ENCODE measurements around the gene NCAPD2. TPM values are rescaled to one million over a fixed set of nuclear protein-coding genes. Genes with fewer than 3 reads are reported as not detected.

NCAPD2 gene
- 44.8 and 62.3 TPM in 2 replicates for total RNA-seq

DNA sequence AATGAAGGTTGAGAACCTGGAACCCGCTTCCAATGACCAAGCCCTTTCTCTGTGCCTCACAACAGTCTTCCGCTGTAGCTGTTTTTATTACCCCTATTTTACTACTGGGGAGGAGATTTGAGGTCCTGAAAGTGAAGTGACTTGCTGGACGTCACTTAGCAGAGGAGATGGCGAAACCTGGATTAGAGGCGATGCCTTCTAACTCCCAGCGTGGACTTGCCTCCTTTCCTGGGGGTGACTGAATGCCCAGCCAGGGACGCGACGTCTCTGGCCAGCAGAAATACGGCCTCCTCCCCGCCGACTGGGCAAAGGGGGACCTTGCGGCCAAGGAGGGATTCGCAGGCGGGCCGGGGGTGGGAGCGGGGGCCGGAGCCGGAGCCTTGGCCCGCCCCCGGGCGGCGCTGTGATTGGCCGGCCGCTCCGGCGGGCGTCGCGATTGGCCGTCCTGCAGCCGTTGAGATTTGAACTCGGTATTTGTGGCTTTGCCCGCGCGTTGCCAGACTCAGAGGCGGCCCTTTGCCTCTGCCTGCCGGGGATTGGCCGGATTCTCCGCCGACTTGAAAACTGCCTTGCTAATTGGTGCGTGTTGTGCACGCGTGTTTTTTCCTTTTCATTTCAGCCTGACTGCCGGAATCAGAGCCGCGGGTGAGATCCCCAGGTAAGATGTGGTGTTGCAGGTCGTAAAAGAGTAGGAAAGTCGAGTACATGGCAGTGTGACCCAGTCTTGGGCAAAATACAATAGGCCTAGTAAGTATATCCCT is at the start of gene NCAPD2:
NCAPD2 (plus strand) TSS at position 606 of the 761 bp plus-strand sequence. CDS start 997 bp downstream, outside the sequence.

DNA sequence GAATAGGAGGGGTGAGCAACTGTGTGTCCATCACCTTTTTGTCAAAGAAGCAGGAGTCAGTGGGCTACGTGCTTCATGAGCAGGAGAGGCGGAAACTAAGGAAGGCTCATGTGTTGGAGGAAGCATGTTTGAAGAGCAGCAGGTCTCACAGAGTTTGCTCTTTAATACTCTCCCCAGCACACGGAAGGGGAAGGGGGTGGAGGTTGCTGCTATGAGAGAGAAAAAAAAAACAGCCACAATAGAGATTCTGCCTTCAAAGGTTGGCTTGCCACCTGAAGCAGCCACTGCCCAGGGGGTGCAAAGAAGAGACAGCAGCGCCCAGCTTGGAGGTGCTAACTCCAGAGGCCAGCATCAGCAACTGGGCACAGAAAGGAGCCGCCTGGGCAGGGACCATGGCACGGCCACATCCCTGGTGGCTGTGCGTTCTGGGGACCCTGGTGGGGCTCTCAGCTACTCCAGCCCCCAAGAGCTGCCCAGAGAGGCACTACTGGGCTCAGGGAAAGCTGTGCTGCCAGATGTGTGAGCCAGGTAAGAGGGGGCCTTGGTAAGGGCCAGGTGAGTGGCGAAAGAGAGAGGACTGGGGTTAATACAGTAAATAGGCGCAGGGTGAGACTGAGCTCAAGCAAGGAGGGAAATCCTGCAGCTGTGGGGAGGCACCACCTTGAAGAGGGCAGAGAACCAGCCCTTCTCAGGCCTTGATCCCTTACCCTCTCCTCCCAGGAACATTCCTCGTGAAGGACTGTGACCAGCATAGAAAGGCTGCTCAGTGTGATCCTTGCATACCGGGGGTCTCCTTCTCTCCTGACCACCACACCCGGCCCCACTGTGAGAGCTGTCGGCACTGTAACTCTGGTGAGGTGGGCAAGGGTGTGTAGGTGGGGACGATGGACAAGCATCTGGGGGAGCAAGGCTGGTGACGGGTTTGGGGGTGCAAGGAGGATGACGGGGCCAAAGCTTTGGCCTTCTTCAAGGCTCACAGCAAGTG is 48.9 kb upstream of the NCAPD2 start, which contains the start of gene CD27:
CD27 (plus strand) TSS at position 252 of the 985 bp plus-strand sequence; CDS start at position 393, 141 bp downstream.

DNA sequence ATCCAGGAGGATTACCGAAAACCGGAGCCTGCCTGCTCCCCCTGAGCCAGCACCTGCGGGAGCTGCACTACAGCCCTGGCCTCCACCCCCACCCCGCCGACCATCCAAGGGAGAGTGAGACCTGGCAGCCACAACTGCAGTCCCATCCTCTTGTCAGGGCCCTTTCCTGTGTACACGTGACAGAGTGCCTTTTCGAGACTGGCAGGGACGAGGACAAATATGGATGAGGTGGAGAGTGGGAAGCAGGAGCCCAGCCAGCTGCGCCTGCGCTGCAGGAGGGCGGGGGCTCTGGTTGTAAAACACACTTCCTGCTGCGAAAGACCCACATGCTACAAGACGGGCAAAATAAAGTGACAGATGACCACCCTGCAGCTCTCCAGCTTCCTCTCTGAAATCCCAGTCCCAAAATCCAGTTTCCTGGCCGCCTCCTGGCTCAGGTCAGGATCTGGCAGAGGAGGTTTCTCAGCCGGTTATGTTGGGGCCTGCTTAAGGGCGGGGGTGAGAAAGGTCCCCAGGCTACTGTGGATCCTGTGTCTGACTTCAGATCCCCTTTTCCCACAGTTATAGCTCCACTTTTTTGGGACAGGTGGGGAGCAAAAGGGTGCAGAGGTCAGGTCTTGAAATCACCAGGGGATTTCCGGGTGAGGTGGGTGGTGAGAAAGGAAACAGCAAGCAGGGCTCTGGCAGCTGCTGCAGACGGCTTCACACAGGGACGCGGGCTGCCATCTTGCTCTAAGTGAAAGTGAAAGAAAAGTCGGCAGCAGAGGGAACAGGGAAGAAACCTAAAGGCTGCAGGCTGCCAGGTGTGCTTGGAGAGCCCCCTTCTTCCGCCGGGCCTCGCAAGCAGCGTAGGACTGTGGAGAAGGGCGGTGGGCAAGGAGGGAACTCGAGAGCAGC is 42.3 kb upstream of the NCAPD2 start, which contains the start of gene TAPBPL:
TAPBPL (plus strand) TSS at position 695 of the 897 bp plus-strand sequence. CDS start 207 bp downstream, outside the sequence.

DNA sequence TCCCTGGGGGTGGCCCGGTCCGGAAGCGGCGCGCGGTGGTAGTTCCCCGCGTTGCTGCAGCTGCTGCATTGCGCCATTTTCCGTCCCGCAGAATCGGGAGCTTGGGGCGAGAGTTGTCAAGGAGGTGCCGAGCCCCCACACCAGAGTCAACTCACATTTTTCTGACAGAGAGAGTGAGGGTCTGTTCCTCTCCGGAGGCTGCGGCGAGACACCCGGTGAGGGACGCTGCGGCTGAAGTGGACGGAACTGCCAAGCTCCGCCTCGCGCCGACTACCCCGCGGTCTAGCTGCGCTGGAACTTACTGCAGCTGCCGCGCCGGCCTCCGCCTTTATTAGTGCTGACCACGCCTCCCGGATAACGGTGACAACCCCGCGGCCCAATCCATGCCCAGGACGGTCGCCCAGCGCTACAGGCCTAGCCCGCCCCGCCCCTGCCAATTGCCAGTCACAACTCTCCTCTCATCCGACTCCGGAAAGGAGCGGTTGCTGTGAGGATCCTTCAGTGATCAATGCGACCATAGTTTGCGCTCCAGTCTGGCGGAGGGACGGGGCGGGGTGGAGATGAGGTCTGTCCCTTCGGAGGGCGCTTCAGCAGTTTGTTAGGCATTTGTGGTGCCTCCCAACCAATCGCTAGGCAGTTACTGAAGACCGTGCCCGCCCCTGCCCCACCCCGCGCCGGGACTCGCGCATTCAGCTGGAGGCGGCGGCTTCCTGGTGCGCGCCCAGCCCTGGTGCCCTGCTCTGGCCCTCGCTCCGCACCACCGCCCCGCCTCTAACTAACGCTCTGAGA is 23.3 kb upstream of the NCAPD2 start, which contains the start of gene VAMP1:
VAMP1 (minus strand) TSS at position 303 of the 789 bp plus-strand sequence; CDS start at position 157, 146 bp downstream.

DNA sequence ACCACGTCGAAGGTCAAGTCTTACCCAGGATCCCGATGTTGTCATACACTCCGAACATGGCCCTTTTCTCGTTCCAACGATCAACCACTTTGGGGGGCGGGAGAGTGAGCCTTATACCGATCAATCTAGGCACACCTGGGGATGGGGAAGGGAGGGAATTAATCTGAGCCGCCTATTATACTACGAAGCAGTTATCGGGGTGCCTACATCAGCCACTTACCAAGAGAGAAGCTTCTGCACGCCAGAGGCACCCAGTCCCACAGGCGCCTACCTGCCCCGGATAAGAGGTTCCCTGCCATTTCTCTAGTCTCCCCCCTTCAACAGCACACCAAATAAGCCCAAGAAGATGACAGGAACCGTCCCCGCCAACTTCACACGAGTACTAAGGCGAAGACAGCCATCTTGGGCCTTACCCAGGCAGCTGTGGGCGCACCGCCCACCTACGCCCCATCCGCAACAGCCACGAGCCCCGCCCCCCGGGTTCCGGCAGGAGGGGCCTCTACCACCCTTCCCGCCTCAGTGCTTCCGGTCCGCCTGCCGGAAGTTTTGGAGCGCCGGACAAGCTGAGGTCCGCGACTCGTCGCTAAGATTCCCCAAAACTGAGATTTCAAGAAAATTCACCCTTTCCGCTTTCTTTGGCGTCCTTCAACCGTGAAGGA is 935 bp upstream of the NCAPD2 start, which contains the start of gene MRPL51:
MRPL51 (minus strand) TSS at position 425 of the 659 bp plus-strand sequence; CDS start at position 299, 126 bp downstream.

GRCh38 chr12:6533923-6534694 is 40.2 kb downstream of the NCAPD2 start, which contains the start of gene GAPDH:
TSS of gene GAPDH (plus strand) at chr12:6534517. CDS start at chr12:6534833, 316 bp downstream.

Other genes starting within 250 kb of the NCAPD2 start
- not detected in 2 replicates for gene PLEKHG6, start 183.4 kb upstream of the NCAPD2 start, total RNA-seq
- 36.5 and 44.5 TPM in 2 replicates for gene TNFRSF1A, start 152.0 kb upstream of the NCAPD2 start, total RNA-seq
- gene SCNN1A, start 118.5 kb upstream of the NCAPD2 start, total RNA-seq, result under 0.01 TPM in 1 of 2 replicates, not detected in the other
- gene LTBR, start 109.9 kb upstream of the NCAPD2 start, total RNA-seq, result 25.7 and 32.7 TPM in 2 replicates
- not detected in 2 replicates for gene CD27, start 49.1 kb upstream of the NCAPD2 start, total RNA-seq
- gene TAPBPL, start 42.1 kb upstream of the NCAPD2 start, total RNA-seq, result 3.9 and 6.8 TPM in 2 replicates
- gene VAMP1, start 23.4 kb upstream of the NCAPD2 start, total RNA-seq, result 2.3 and 2.7 TPM in 2 replicates
- gene MRPL51, start 840 bp upstream of the NCAPD2 start, total RNA-seq, result 109 and 117 TPM in 2 replicates
- 4,775 and 7,237 TPM in 2 replicates for gene GAPDH, start 40.4 kb downstream of the NCAPD2 start, total RNA-seq
- gene IFFO1, start 61.9 kb downstream of the NCAPD2 start, total RNA-seq, result 7.6 and 7.8 TPM in 2 replicates
- 21.4 and 33.9 TPM in 2 replicates for gene NOP2, start 74.2 kb downstream of the NCAPD2 start, total RNA-seq
- 143 and 200 TPM in 2 replicates for gene CHD4, start 113.3 kb downstream of the NCAPD2 start, total RNA-seq
- gene LPAR5, start 141.9 kb downstream of the NCAPD2 start, total RNA-seq, result not detected in 2 replicates
- gene ACRBP, start 153.3 kb downstream of the NCAPD2 start, total RNA-seq, result 0.32 and 0.46 TPM in 2 replicates
- gene ING4, start 169.0 kb downstream of the NCAPD2 start, total RNA-seq, result 36.7 and 52.1 TPM in 2 replicates
- 7.1 and 8.8 TPM in 2 replicates for gene ZNF384, start 195.3 kb downstream of the NCAPD2 start, total RNA-seq
- under 0.01 TPM in 1 of 2 replicates, not detected in the other for gene PIANP, start 206.7 kb downstream of the NCAPD2 start, total RNA-seq
- 32.2 and 33.4 TPM in 2 replicates for gene COPS7A, start 229.9 kb downstream of the NCAPD2 start, total RNA-seq